GM18520 (cell line): ENCODE data around the gene SEM1.
"Not testable (repeated sequence)": the region's sequence is repeated elsewhere in the genome, so short reads cannot be mapped to it uniquely, and the experiment has no call there.

ENCODE experiments used
- ATAC-seq: cut with Tn5 transposase; IDR thresholded peaks from one replicate; pipeline ENCODE4 v1.9.1; 2021; ENCODE audit not compliant: unreplicated experiment

SEM1 gene

GRCh38 chr7:96709381-96710228 is at the start of gene SEM1:
Gene SEM1, minus strand, starts transcription at chr7:96709846. Its CDS starts 83 bp downstream, at chr7:96709763.
- ATAC-seq, result peak; percentile 70

GRCh38 chr7:96757880-96758279 is 48.2 kb upstream of the SEM1 start:
- ATAC-seq, result not testable (repeated sequence)

GRCh38 chr7:96747418-96747940 is 37.8 kb upstream of the SEM1 start:
- no peak for ATAC-seq

GRCh38 chr7:96740130-96740529 is 30.5 kb upstream of the SEM1 start:
- ATAC-seq, result no peak

GRCh38 chr7:96739609-96740008 is 30.0 kb upstream of the SEM1 start:
- no peak for ATAC-seq

- ATAC-seq, result no peak
Measured at GRCh38 chr7:96739167-96739566, 29.5 kb upstream of the SEM1 start.

GRCh38 chr7:96738705-96739104 is 29.1 kb upstream of the SEM1 start:
- no peak for ATAC-seq

- ATAC-seq, result no peak
Measured at GRCh38 chr7:96737545-96738050, 28.0 kb upstream of the SEM1 start.

- ATAC-seq, result no peak
Measured at GRCh38 chr7:96734343-96734742, 24.7 kb upstream of the SEM1 start.

- no peak for ATAC-seq
Measured at GRCh38 chr7:96729820-96730219, 20.2 kb upstream of the SEM1 start.

GRCh38 chr7:96728139-96728538 is 18.5 kb upstream of the SEM1 start:
- no peak for ATAC-seq

- no peak for ATAC-seq
Measured at GRCh38 chr7:96727534-96728088, 18.0 kb upstream of the SEM1 start.

- ATAC-seq, result no peak
Measured at GRCh38 chr7:96723622-96724021, 14.0 kb upstream of the SEM1 start.

- ATAC-seq, result not testable (repeated sequence)
Measured at GRCh38 chr7:96722928-96723327, 13.3 kb upstream of the SEM1 start.

- no peak for ATAC-seq
Measured at GRCh38 chr7:96720843-96721242, 11.2 kb upstream of the SEM1 start.

- no peak for ATAC-seq
Measured at GRCh38 chr7:96719164-96719563, 9.5 kb upstream of the SEM1 start.

GRCh38 chr7:96718107-96719003 is 8.7 kb upstream of the SEM1 start:
- no peak for ATAC-seq

- no peak for ATAC-seq
Measured at GRCh38 chr7:96713037-96713436, 3.4 kb upstream of the SEM1 start.

- ATAC-seq, result no peak
Measured at GRCh38 chr7:96710544-96710943, 898 bp upstream of the SEM1 start.

- no peak for ATAC-seq
Measured at GRCh38 chr7:96708872-96709271, 774 bp downstream of the SEM1 start.
